OCI-LY7 (cell line): ENCODE measurements around the gene FAM193A. TPM values are rescaled to one million over a fixed set of nuclear protein-coding genes. Genes with fewer than 3 reads are reported as not detected.
"Not testable (repeated sequence)": the region's sequence is repeated elsewhere in the genome, so short reads cannot be mapped to it uniquely, and the experiment has no call there.

ENCODE experiments used
- BruUV-seq: library from RNA; stranded (reverse); fragments of 400-500 nt; replicated peaks from 2 replicates; lab custom pipeline; 2021; lab: Mats Ljungman, UMichigan
- CTCF ChIA-PET: fragments of 300-600 bp; sonication (Branson Sonifier 250); formaldehyde crosslinking; loops from one replicate; lab custom pipeline; 2022; ENCODE audit warnings: antibody characterized with exemption; ENCODE audit not compliant: unreplicated experiment; lab: Charles Lee
- POLR2A ChIA-PET: fragments of 300-600 bp; sonication (Branson Sonifier 250); formaldehyde crosslinking; loops from one replicate; lab custom pipeline; 2022; ENCODE audit warnings: antibody characterized with exemption; lab: Charles Lee
- DNase-seq: peaks from one replicate; pipeline ENCODE4 v3.0.0-alpha.2; 2015; ENCODE audit warnings: low spot score
- H2AFZ ChIP-seq: fragments of 200-600 bp; sonication (generic), shearing (Covaris generic); 2 replicates; pipeline ENCODE4 v1.6.1; 2014; ENCODE audit warnings: mild to moderate bottlenecking, antibody characterized with exemption, low read length, moderate library complexity
- H3K27ac ChIP-seq: fragments of 200-600 bp; sonication (generic); 2 replicates; pipeline ENCODE4 v1.5.1; 2014; ENCODE audit warnings: mixed run types, low read depth, mild to moderate bottlenecking, moderate library complexity, low read length, inconsistent platforms; ENCODE audit not compliant: poor library complexity, severe bottlenecking
- H3K36me3 ChIP-seq: fragments of 200-600 bp; sonication (generic); 2 replicates; pipeline ENCODE4 v1.6.1; 2014; ENCODE audit warnings: mild to moderate bottlenecking, antibody characterized with exemption, low read length, moderate library complexity, mixed read lengths; ENCODE audit not compliant: insufficient read depth
- H3K4me1 ChIP-seq: fragments of 200-600 bp; sonication (generic); 2 replicates; pipeline ENCODE4 v1.5.1; 2014; ENCODE audit warnings: mild to moderate bottlenecking, low read length; ENCODE audit not compliant: insufficient read depth, poor library complexity, severe bottlenecking
- H3K4me2 ChIP-seq: fragments of 200-600 bp; sonication (generic); 2 replicates; pipeline ENCODE4 v1.6.1; 2014; ENCODE audit warnings: mild to moderate bottlenecking, low read length
- H3K4me3 ChIP-seq: fragments of 200-600 bp; sonication (generic); 2 replicates; pipeline ENCODE4 v1.5.1; 2014; ENCODE audit warnings: mild to moderate bottlenecking, low read depth, low read length; ENCODE audit not compliant: poor library complexity, severe bottlenecking
- H3K79me2 ChIP-seq: fragments of 200-600 bp; sonication (generic); 2 replicates; pipeline ENCODE4 v1.6.1; 2016; ENCODE audit warnings: low read depth, mild to moderate bottlenecking, low read length, moderate library complexity, mixed read lengths; ENCODE audit not compliant: insufficient read depth
- H3K9me2 ChIP-seq: fragments of 200-600 bp; sonication (generic); 2 replicates; pipeline ENCODE4 v1.6.1; 2016; ENCODE audit warnings: mild to moderate bottlenecking, low read length, mixed read lengths; ENCODE audit not compliant: insufficient read depth
- H3K9me3 ChIP-seq: fragments of 200-600 bp; sonication (generic); 2 replicates; pipeline ENCODE4 v1.6.1; 2014; ENCODE audit warnings: mild to moderate bottlenecking, mixed run types, low read length, mixed read lengths
- H4K20me1 ChIP-seq: fragments of 200-600 bp; sonication (generic); 2 replicates; pipeline ENCODE4 v1.6.1; 2014; ENCODE audit warnings: mild to moderate bottlenecking, antibody characterized with exemption, low read length, moderate library complexity, mixed read lengths; ENCODE audit not compliant: insufficient read depth
- CTCF ChIP-seq: fragments of 200-600 bp; sonication (generic); conservative IDR thresholded peaks from 2 replicates; pipeline ENCODE4 v1.5.1; 2014; ENCODE audit warnings: mild to moderate bottlenecking, antibody characterized with exemption, low read length, moderate library complexity, mixed read lengths
- EZH2phosphoT487 ChIP-seq: fragments of 200-600 bp; sonication (generic); IDR thresholded peaks from 2 replicates; pipeline ENCODE4 v1.6.1; 2018; ENCODE audit warnings: low read depth, borderline replicate concordance, mild to moderate bottlenecking, mixed run types, antibody characterized with exemption, low read length, moderate library complexity, mixed read lengths
- intact Hi-C: fragments of 100-400 bp; cut with micrococcal nuclease; formaldehyde crosslinking; loops from one replicate; pipeline ENCODE4 v1.10.0; 2022; ENCODE audit not compliant: unreplicated experiment
- total RNA-seq, 2 experiments: library from RNA; depleted of rRNA in 1 of 2; stranded (reverse); fragments of >200 nt in 1 of 2; shearing (Covaris generic) in 1 of 2; gene quantifications; 2 replicates each; pipeline ENCODE4 v1.2.3, GENCODE V29; 2014 to 2022

Gene FAM193A
- total RNA-seq, 2 experiments from 2014 or later = 17.8 to 36.7 TPM

GRCh38 chr4:2634014-2634413 is 97.6 kb downstream of the FAM193A start:
- H3K4me2 ChIP-seq = no peak overlapping the region
- H3K4me1 ChIP-seq = no peaks in the 10 kb centered on the region
- DNase-seq = no peak
- no peak overlapping the region for H3K4me3 ChIP-seq
- intact Hi-C loops = no loop called here
- CTCF ChIA-PET = no interaction called here
- no peak for TF ChIP-seq CTCF
- no peak for TF ChIP-seq EZH2phosphoT487
- H2AFZ ChIP-seq = no peak overlapping the region
- peaks cover 66% of the 10 kb centered on the region for H3K36me3 ChIP-seq
- H3K79me2 ChIP-seq = no peaks in the 10 kb centered on the region
- no peak overlapping the region for H3K27ac ChIP-seq
- POLR2A ChIA-PET = no interaction called here
- H4K20me1 ChIP-seq = no peaks in the 10 kb centered on the region
- no TSS peak for BruUV-seq
- no peaks in the 10 kb centered on the region for H3K9me2 ChIP-seq
- H3K9me3 ChIP-seq = no peaks in the 10 kb centered on the region

- no peak for TF ChIP-seq EZH2phosphoT487
- no peak for TF ChIP-seq CTCF
- CTCF ChIA-PET = no interaction called here
- BruUV-seq = no TSS peak
- H3K4me3 ChIP-seq = no peak overlapping the region
- no peaks in the 10 kb centered on the region for H3K9me2 ChIP-seq
- no peak for DNase-seq
- H3K36me3 ChIP-seq = peaks cover 63% of the 10 kb centered on the region
- intact Hi-C loops = no loop called here
- H3K79me2 ChIP-seq = no peaks in the 10 kb centered on the region
- H3K4me1 ChIP-seq = no peaks in the 10 kb centered on the region
- H2AFZ ChIP-seq = no peak overlapping the region
- H4K20me1 ChIP-seq = no peaks in the 10 kb centered on the region
- H3K9me3 ChIP-seq = no peaks in the 10 kb centered on the region
- POLR2A ChIA-PET = interaction anchor here (0.8 kb wide), 1 partner anchor 401 kb away, joined by 3 read pairs; no protein-coding TSS in a partner anchor
- no peak overlapping the region for H3K4me2 ChIP-seq
- H3K27ac ChIP-seq = no peak overlapping the region
These were observed 99.9 kb downstream of the FAM193A start for GRCh38 chr4:2636331-2636730.

- CTCF ChIA-PET, H3K4me3 ChIP-seq, H3K79me2 ChIP-seq, BruUV-seq, H3K27ac ChIP-seq, H3K9me3 ChIP-seq, H3K9me2 ChIP-seq, H3K4me2 ChIP-seq, H3K4me1 ChIP-seq, DNase-seq, H2AFZ ChIP-seq, H4K20me1 ChIP-seq, POLR2A ChIA-PET, intact Hi-C loops: not testable (repeated sequence)
- H3K36me3 ChIP-seq = peaks cover 62% of the 10 kb centered on the region
These were observed 100.5 kb downstream of the FAM193A start for GRCh38 chr4:2636994-2637393.
